ENCODE measurements around the gene MSH2. TPM values are rescaled to one million over a fixed set of nuclear protein-coding genes. Genes with fewer than 3 reads are reported as not detected.

MSH2 gene
- total and polyA plus RNA-seq, 2 of the 13 experiments (the other 11 are each of a cell fraction or from before 2014, with no cell fraction given), result 19.9 to 76.3 TPM

- TF ChIP-seq ZNF460 (CRISPR knock-in tag; IDR thresholded peaks at IDR 0.05; ENCODE audit: borderline replicate concordance), result peak; percentile 16; the same call in 1 of the 2 replicates
- TF ChIP-seq ATF7 (IDR thresholded peaks at IDR 0.05), result no peak
- peak; percentile 60 for TF ChIP-seq ATF7 (CRISPR knock-in tag; IDR thresholded peaks at IDR 0.05)
- TF ChIP-seq ZNF609 (CRISPR knock-in tag; IDR thresholded peaks at IDR 0.05; ENCODE audit: borderline replicate concordance), result peak; percentile 68
- TF ChIP-seq ZNF431 (CRISPR knock-in tag; IDR thresholded peaks at IDR 0.05; ENCODE audit: borderline replicate concordance, low read depth), result peak; percentile 80
- TF ChIP-seq SAP130 (CRISPR knock-in tag; IDR thresholded peaks at IDR 0.05; ENCODE audit: low read depth), result peak; percentile 92
- TF ChIP-seq TOPORS (CRISPR knock-in tag; IDR thresholded peaks at IDR 0.05), result peak; percentile 99
- TF ChIP-seq PCBP1 (IDR thresholded peaks at IDR 0.05; ENCODE audit: borderline replicate concordance, low read depth, low read length), result 0 out of 2 replicates have a peak, but pooled peaks have one; percentile 61
- TF ChIP-seq DR1 (CRISPR knock-in tag; IDR thresholded peaks at IDR 0.05), result peak; percentile 91
- peak; percentile 94 for TF ChIP-seq ZNF138 (CRISPR knock-in tag; IDR thresholded peaks at IDR 0.05; ENCODE audit: low read depth)
- TF ChIP-seq POLR2G (IDR thresholded peaks at IDR 0.05; ENCODE audit: low read depth, low read length), result peak; percentile 86
- no peak for TF ChIP-seq ZNF513 (CRISPR knock-in tag; conservative IDR thresholded peaks at IDR 0.05)
- TF ChIP-seq, protein P1, sequence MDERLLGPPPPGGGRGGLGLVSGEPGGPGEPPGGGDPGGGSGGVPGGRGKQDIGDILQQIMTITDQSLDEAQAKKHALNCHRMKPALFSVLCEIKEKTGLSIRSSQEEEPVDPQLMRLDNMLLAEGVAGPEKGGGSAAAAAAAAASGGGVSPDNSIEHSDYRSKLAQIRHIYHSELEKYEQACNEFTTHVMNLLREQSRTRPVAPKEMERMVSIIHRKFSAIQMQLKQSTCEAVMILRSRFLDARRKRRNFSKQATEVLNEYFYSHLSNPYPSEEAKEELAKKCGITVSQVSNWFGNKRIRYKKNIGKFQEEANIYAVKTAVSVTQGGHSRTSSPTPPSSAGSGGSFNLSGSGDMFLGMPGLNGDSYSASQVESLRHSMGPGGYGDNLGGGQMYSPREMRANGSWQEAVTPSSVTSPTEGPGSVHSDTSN (CRISPR knock-in tag; IDR thresholded peaks at IDR 0.05), result peak; percentile 70
- no peak for TF ChIP-seq SRF (IDR thresholded peaks at IDR 0.05; ENCODE audit: low read depth, low read length)
- TF ChIP-seq TGIF2 (CRISPR knock-in tag; IDR thresholded peaks at IDR 0.05), result peak; percentile 72
- no peak for TF ChIP-seq ZNF713 (CRISPR knock-in tag; IDR thresholded peaks at IDR 0.05)
- TF ChIP-seq BRD4 (CRISPR knock-in tag; IDR thresholded peaks at IDR 0.05), result peak; percentile 94
- TF ChIP-seq HHEX (CRISPR knock-in tag; IDR thresholded peaks at IDR 0.05), result no peak
- 0 out of 2 replicates have a peak, but pooled peaks have one; percentile 92 for TF ChIP-seq ZNF33A (CRISPR knock-in tag; IDR thresholded peaks at IDR 0.05; ENCODE audit: borderline replicate concordance)
- TF ChIP-seq NR1H2 (CRISPR knock-in tag; IDR thresholded peaks at IDR 0.05; ENCODE audit: borderline replicate concordance, low read depth), result peak; percentile 48; the same call in 1 of the 2 replicates
- TF ChIP-seq PRPF4 (IDR thresholded peaks at IDR 0.05; ENCODE audit: low read depth, low read length, poor library complexity, severe bottlenecking), result no peak
- TF ChIP-seq ZNF792 (CRISPR knock-in tag; IDR thresholded peaks at IDR 0.05), result peak; percentile 86
- TF ChIP-seq KLF9 (CRISPR knock-in tag; IDR thresholded peaks at IDR 0.05; ENCODE audit: low read depth), result peak; percentile 88
- peak; percentile 97 for TF ChIP-seq ZNF776 (CRISPR knock-in tag; IDR thresholded peaks at IDR 0.05)
Measured at GRCh38 chr2:47402805-47403608, at the start of gene MSH2 (continued).
